IPS-20b (cell line): ENCODE measurements around the gene RPSA.

Experiments
- H3K27ac ChIP-seq: one replicate; pipeline ENCODE4 v1.5.1; 2013; ENCODE audit warnings: low read length
- H3K27me3 ChIP-seq: 2 replicates; pipeline ENCODE4 v1.6.1; 2013; ENCODE audit warnings: mild to moderate bottlenecking, low read length, inconsistent platforms; ENCODE audit not compliant: insufficient read depth
- H3K36me3 ChIP-seq: 2 replicates; pipeline ENCODE4 v1.6.1; 2013; ENCODE audit warnings: low read depth, mild to moderate bottlenecking, inconsistent platforms, low read length, moderate library complexity; ENCODE audit not compliant: insufficient read depth
- H3K4me1 ChIP-seq: 2 replicates; pipeline ENCODE4 v1.6.1; 2013; ENCODE audit warnings: mild to moderate bottlenecking, control low read depth, inconsistent platforms, low read length, moderate library complexity; ENCODE audit not compliant: insufficient read depth
- H3K4me3 ChIP-seq: 2 replicates; pipeline ENCODE4 v1.5.1; 2013; ENCODE audit warnings: mild to moderate bottlenecking, low read length, inconsistent platforms
- H3K9ac ChIP-seq: 2 replicates; pipeline ENCODE4 v1.6.1; 2013; ENCODE audit warnings: low read depth, mild to moderate bottlenecking, inconsistent platforms, low read length, moderate library complexity
- H3K9me3 ChIP-seq: 2 replicates; pipeline ENCODE4 v1.6.1; 2013; ENCODE audit warnings: mild to moderate bottlenecking, low read depth, low read length, inconsistent platforms; ENCODE audit not compliant: insufficient read depth

Gene RPSA

GRCh38 chr3:39398700-39399099 is 7.8 kb upstream of the RPSA start:
- no peak overlapping the region for H3K27ac ChIP-seq

GRCh38 chr3:39401983-39402382 is 4.5 kb upstream of the RPSA start:
- H3K36me3 ChIP-seq, result peaks cover 29% of the 10 kb centered on the region
- H3K9ac ChIP-seq, result peak overlapping the region; percentile 18; the same call in 1 of the 2 replicates
- no peaks in the 10 kb centered on the region for H3K27me3 ChIP-seq
- peak overlapping the region; percentile 48 for H3K27ac ChIP-seq
- H3K4me3 ChIP-seq, result no peak overlapping the region
- H3K4me1 ChIP-seq, result peaks cover 17% of the 10 kb centered on the region
- no peaks in the 10 kb centered on the region for H3K9me3 ChIP-seq

More at GRCh38 chr3:39398700-39399099, 7.8 kb upstream of the RPSA start:
- no peak overlapping the region for H3K4me3 ChIP-seq
- H3K4me1 ChIP-seq, result peaks cover 8% of the 10 kb centered on the region
- no peaks in the 10 kb centered on the region for H3K27me3 ChIP-seq
- H3K9ac ChIP-seq, result no peak overlapping the region
- peaks cover 58% of the 10 kb centered on the region for H3K36me3 ChIP-seq
- no peaks in the 10 kb centered on the region for H3K9me3 ChIP-seq

- Histone ChIP-seq H3K27me3 (no peaks in the 10 kb centered on the region), H3K9me3 (no peaks in the 10 kb centered on the region), H3K9ac (peak overlapping the region; percentile 97), H3K27ac (peak overlapping the region; percentile 58), H3K4me3 (peak overlapping the region; percentile 99), H3K4me1 (peaks cover 27% of the 10 kb centered on the region), H3K36me3 (peaks cover 43% of the 10 kb centered on the region)
Observed at GRCh38 chr3:39404943-39405686, 1.4 kb upstream of the RPSA start.

GRCh38 chr3:39405687-39406367 is 693 bp upstream of the RPSA start:
- Histone ChIP-seq H3K9me3 (no peaks in the 10 kb centered on the region), H3K36me3 (peaks cover 47% of the 10 kb centered on the region), H3K27ac (peak overlapping the region; percentile 58), H3K4me3 (peak overlapping the region; percentile 99), H3K9ac (peak overlapping the region; percentile 97), H3K4me1 (peaks cover 27% of the 10 kb centered on the region), H3K27me3 (no peaks in the 10 kb centered on the region)

- Histone ChIP-seq H3K36me3 (peaks cover 56% of the 10 kb centered on the region), H3K4me3 (peak overlapping the region; percentile 99), H3K9me3 (no peaks in the 10 kb centered on the region), H3K27me3 (no peaks in the 10 kb centered on the region), H3K9ac (peak overlapping the region; percentile 97), H3K4me1 (peaks cover 22% of the 10 kb centered on the region; the same call in 1 of the 2 replicates), H3K27ac (peak overlapping the region; percentile 88)
Observed at GRCh38 chr3:39407259-39407629, 724 bp downstream of the RPSA start.

GRCh38 chr3:39407773-39408492 is 1.4 kb downstream of the RPSA start:
- Histone ChIP-seq H3K27ac (peak overlapping the region; percentile 88), H3K27me3 (no peaks in the 10 kb centered on the region), H3K9ac (peak overlapping the region; percentile 97), H3K4me1 (peaks cover 22% of the 10 kb centered on the region; the same call in 1 of the 2 replicates), H3K9me3 (no peaks in the 10 kb centered on the region), H3K36me3 (peaks cover 63% of the 10 kb centered on the region), H3K4me3 (peak overlapping the region; percentile 99)

GRCh38 chr3:39408493-39409372 is 2.2 kb downstream of the RPSA start:
- Histone ChIP-seq H3K36me3 (peaks cover 71% of the 10 kb centered on the region), H3K27ac (peak overlapping the region; percentile 88), H3K9ac (peak overlapping the region; percentile 97), H3K27me3 (no peaks in the 10 kb centered on the region), H3K9me3 (no peaks in the 10 kb centered on the region), H3K4me1 (peaks cover 19% of the 10 kb centered on the region; the same call in 1 of the 2 replicates), H3K4me3 (peak overlapping the region; percentile 99)

- Histone ChIP-seq H3K9ac (peak overlapping the region; percentile 62; the same call in 1 of the 2 replicates), H3K9me3 (no peaks in the 10 kb centered on the region), H3K4me3 (peak overlapping the region; percentile 39; the same call in 1 of the 2 replicates), H3K36me3 (peaks cover 79% of the 10 kb centered on the region), H3K27me3 (no peaks in the 10 kb centered on the region), H3K4me1 (peaks cover 11% of the 10 kb centered on the region; the same call in 1 of the 2 replicates), H3K27ac (no peak overlapping the region)
Observed at GRCh38 chr3:39409514-39410136, 3.1 kb downstream of the RPSA start.

GRCh38 chr3:39410893-39411292 is 4.4 kb downstream of the RPSA start:
- Histone ChIP-seq H3K4me1 (peaks cover 10% of the 10 kb centered on the region; the same call in 1 of the 2 replicates), H3K9me3 (no peaks in the 10 kb centered on the region), H3K9ac (no peak overlapping the region; the same call in 1 of the 2 replicates), H3K4me3 (no peak overlapping the region; the same call in 1 of the 2 replicates), H3K36me3 (peaks cover 79% of the 10 kb centered on the region), H3K27ac (no peak overlapping the region), H3K27me3 (no peaks in the 10 kb centered on the region)

GRCh38 chr3:39412668-39413260 is 6.2 kb downstream of the RPSA start:
- Histone ChIP-seq H3K27ac (no peak overlapping the region), H3K9ac (no peak overlapping the region), H3K27me3 (no peaks in the 10 kb centered on the region), H3K9me3 (no peaks in the 10 kb centered on the region), H3K36me3 (peaks cover 68% of the 10 kb centered on the region), H3K4me1 (peaks cover 9% of the 10 kb centered on the region; the same call in 1 of the 2 replicates), H3K4me3 (no peak overlapping the region)
